ENCODE data around the gene ASAP2.

- TF ChIP-seq CTCF (conservative IDR thresholded peaks at IDR 0.05; ENCODE audit: low read length) (no peak), EZH2phosphoT487 (IDR thresholded peaks at IDR 0.05; ENCODE audit: borderline replicate concordance) (no peak)
These were observed 28.1 kb downstream of the ASAP2 start for GRCh38 chr2:9234680-9235146.
